Stimulated activated CD4-positive, alpha-beta T cell treated with anti-CD3 and anti-CD28 coated beads, Interleukin-1b, Interleukin-23, amount 100 ng/mL, for 48 hours (primary cell): ENCODE measurements around the gene DUS4L.

ENCODE experiments used
- DNase-seq: peaks from one replicate; pipeline ENCODE4 v3.0.0-alpha.2; 2020

DUS4L gene

DNA sequence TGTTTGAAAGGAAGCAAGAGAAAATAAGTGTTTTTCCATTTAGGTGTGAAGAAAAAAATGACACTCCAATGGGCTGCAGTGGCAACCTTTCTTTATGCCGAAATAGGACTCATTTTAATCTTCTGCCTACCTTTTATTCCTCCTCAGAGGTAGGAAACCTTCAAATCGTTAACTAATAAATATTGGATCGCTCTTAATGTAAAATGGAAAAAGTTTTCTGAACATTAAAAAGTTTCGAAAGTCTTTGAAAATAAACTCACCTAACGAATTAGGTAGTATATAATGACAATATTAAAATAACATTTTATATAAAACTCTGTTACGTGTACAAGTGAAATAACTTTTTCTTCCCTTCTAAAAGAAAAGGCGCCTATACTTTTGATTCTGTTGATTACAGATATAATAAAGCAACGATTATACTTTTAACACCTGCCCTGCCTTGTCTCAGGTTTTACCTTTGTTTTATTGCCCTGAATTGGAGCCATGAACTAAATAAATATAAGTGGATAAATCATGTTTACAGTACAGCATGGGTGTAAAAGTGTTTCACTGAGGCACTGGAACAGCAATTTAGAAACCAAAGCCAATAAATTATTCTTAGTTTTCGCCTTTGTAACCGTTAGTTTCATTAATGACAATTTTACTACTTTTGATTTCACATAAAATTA lies 17.1 kb downstream of the DUS4L start:
- no peak for DNase-seq

DNA sequence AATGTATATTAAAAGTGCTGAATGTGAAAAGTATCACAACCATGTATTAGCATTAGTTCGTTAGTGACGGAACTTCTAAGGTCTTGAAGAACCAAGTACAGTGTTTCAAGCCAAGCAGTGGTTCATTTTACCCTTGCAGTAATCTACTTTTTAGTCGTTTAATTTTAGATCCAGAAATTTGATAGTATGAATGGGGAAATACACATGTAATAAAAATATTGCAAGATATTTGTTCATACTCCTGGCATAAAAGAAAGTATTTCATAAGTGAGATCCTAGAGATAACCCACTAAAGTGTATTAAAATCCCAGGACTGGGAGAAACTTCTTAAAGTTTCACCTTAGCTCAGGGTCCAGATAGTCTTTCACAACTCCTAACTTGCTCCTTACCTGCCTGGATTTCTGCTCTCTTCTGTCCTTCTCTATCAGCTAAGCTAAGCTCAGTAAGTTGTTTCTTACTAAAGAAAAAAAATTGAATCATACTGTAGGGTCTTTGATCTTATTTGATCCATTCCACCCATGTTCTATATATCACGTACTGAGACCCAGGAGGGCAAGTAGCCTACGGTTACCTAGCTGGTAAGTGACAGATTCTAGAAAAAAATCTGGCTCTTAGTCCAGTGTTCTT lies 17.7 kb downstream of the DUS4L start:
- no peak for DNase-seq

DNA sequence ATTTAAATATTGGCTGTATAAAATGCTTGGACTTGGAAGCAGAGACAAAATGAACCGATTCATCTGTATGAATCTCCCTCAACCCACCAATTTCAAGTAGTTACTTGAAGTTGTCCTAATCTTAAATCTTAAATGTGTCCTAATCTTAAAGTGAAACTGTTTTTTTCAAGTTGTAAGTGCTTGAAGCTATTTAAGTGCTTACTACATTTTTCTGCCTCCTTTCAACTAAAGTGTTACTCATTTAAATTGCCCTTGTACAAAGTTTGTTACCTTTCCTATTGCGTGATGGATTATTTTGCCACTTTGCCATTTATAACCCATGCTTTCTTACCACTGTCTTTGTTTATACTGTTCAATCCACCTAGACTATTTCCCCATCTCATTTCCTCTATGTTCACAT lies 19.1 kb downstream of the DUS4L start:
- no peak for DNase-seq

DNA sequence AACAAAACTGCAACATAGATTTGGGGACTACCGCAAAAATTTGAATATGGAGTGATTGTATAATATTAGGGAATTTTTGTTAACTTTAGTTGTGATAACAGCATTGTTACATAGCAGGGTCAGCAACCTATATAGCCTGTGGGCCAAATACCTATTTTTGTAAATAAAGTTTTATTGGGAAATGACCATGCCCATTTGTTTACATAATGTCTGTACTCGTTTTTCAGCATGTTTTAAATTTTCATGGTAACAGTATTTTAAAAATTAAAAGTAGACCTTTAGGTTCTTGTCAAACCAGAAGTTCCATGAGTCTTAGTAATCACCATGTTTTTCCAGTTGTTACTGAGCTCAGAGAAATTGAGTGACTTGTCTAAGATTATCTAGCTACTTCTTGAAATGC lies 20.9 kb downstream of the DUS4L start:
- no peak for DNase-seq

DNA sequence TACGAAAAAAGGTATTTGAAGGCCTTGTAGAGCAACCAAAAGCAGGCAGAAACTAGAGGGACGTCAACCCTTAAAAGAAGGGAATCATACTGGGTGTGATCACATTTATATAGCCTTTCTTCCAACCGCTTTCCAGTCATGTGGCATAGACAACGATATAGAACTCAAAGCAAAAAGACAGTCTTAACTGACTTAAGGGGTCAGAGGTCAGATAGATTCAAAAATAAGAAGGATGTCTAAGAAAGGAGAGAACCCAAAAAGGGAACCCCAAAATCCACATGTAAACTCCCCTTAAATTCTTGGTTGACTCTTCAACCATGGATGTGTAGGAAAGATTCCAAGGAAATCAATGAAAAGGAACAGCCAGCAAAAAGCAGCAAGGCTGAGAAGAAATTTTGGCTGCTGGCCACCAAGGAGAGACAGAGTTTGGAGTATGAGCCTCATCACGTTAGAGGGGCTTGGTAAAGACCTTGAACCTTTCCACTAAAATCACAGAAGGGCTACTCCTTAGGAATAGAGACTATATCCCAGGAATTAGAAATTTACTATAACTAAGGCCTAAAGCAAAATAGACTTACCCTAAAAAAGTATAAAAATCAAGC lies 24.9 kb downstream of the DUS4L start:
- DNase-seq, result no peak

DNA sequence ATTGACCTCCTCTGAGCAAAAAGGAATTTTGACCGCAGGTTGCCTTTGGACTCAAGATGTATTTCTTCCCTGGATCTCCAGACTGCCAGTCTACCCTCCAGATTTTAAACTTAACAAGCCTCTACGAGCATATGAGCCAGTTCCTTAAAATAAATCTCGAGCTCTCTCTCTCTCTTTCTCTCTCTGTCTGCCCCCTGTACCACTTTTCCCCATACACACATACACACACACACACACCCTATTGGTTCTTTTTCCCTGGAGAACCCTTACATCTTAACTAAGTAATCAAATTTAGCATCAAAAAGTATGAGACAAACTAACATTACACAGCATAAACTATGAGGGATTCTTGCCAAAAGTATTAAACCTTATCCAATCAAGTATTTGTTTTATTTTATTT lies 27.6 kb downstream of the DUS4L start:
- no peak for DNase-seq

DNA sequence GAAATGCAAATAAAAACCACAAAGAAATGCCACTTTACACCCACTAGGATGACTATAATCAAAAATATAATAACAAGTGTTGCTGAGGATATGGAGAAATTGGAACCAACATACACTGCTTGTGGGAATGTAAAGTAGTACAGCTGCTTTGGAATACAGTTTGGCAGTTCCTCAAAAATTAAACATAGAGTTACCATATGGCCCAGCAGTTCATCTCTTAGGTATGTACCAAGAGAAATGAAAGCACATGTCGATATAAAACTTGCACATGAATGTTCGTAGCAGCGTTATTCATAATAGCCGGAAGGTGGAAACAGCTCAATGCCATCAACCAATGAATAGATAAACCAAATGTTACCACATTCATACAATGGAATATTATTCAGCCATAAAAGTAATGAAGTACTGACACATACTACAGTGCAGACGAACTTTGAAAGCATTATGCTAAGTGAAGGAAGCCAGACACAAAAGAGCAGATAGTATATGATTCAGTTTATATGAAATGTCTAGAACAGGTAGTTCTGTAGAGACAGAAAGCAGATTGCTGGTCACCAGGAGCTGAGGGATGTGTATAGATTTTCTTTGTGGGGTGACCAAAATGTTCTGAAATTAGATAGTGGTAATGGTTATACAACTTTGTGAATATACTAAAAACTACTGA lies 28.7 kb downstream of the DUS4L start:
- no peak for DNase-seq

DNA sequence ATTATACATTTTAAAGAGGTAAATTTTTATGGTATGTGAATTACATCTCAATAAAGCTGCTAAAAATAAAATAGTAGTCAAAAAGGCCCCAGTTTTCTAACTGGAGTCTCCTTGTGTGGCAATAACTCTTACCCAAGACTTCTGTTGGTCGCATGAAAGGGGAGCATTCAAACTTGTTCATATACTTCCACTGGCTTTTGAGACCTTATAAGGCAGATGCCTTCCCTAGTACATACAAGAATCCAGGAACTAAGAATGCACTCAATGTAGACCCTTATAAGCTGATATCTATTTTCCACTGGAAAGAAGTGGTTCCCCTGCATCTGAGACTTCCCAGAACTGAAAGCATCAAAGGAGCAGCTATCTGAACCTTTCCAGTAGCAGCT lies 29.2 kb downstream of the DUS4L start:
- no peak for DNase-seq

DNA sequence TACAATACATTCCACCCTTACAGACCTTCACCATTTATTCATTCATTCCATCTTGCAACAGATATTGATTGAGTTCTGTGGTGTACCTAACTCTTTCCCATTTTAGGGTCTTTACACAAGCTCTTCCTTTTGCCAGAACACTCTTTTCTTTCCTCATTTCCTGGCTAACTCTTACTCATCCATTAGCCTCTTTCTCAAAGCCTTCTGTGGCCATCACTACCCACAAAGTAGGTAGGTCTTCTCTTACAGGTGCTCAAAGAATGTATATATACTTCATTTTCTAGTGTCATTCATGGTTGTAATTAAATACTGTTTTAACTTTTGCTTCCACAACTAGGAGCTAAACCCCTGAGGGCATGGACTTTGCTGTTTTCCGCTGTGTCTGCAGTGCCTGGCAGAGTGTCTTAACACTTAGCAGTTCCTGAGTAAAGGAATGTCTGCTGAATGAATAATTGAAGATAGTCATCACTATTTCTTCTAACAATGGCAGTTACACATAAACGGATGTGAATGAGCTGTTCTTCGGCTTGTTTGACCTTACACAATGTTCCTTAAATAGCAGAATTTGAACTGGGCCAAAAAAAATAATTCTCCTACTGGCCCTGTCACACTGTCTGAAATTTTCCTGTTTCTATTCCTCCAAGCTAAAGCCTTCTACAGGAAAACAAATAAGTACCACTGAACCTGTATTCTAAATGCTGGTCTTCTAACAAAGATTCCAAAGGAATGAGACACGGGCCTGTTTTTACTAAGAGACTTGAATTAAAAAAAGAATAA lies 31.4 kb downstream of the DUS4L start:
- DNase-seq, result no peak

DNA sequence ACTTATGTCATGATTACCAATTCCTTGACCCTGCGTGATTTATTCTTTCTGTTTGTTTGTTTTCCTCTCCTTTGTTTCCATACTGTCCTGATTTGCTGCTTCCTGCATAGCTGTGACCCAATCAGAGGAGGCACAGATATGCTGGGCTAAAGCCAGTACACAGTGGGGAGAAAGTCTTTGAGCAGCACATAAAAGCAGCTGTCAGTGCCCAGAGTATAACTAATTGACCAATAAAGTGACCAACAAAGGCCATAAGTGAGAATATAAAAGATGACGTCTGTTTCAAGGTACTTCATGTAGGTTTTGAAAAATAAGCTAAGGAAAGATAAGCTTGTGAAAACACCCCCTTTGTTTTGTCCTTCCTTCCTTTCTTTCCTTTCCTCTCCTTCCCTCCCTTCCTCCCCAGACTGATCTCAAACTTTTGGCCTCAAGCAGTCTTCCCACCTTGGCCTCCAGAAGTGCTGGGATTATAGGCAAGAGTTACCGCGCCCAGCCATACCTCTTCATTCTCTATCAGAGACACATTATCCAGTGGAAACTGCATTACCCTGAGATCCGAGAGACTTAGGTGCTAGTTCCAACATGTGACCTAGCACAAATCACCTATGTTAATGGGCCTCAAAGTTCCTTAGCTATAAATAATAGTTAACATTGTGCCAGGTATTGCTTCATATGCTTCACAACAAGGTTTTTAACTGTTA lies 33.3 kb downstream of the DUS4L start:
- no peak for DNase-seq

DNA sequence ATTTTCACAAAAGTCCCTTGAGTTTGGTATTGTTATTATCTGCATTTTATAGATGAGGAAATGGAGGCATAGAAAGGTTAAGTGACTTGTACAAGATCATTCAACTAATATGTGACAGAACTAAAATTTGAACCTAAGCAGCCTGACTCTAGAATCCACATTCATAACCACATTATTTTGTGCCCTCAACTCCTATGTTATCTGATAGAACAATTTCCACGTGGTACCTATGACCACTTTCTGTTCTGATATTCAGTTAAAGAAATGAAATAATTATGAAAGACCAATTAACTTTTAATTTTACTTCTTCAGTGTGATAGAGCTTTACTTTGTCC lies 33.8 kb downstream of the DUS4L start:
- no peak for DNase-seq

DNA sequence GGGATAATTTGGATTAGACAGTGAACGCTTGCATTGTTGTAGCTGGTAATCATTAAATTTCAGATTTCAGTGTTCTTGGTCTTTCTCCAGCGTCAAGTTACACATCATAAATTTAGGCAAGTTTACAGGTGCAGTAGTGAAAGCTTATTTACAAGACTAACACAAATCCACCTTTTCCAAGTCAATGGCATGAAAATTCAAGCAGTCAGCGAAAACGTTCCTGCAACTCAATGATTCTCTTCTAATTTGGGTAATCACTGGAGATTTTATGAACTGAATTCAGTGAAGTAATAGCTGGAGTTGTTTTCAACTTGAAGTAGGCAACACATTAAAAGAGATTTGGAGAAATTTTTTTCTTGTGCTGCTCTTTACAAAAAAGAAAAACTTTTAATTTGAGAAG lies 34.2 kb downstream of the DUS4L start:
- DNase-seq, result no peak

DNA sequence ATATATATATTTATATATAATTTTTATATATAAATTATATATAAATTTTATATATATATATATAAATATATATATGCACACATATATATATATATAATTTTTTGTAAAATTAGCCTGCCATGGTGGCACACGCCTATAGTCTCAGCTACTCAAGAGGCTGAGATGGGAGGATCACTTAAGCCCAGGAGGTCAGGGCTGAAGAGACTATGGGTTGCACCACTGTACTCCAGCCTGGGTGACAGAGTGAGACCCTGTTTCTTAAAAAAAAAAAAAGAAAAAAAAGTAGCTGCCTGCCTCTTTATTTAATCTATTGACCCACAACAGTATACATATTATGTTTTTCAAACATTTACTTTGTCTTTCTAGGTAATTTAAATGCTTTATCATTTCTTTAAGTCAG lies 35.5 kb downstream of the DUS4L start:
- no peak for DNase-seq

DNA sequence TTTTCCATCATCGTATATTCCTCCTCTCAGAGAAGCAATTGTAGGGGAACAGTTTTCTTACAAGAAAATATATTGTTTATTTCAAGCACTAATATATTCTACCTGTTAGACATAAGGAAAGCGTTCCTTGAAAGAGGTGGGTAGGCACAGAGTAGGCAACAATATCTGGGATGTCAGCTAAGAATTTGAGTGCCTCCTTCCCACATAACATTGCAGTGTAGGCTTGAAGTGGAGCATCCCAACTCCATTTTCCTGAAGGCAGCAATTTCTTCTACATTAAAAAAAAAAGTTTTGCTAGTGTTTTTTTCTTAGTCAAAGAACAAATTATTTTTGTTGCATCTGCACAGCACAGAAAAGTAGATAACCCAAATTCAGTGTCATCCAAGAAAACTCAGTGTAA lies 37.0 kb downstream of the DUS4L start:
- no peak for DNase-seq

DNA sequence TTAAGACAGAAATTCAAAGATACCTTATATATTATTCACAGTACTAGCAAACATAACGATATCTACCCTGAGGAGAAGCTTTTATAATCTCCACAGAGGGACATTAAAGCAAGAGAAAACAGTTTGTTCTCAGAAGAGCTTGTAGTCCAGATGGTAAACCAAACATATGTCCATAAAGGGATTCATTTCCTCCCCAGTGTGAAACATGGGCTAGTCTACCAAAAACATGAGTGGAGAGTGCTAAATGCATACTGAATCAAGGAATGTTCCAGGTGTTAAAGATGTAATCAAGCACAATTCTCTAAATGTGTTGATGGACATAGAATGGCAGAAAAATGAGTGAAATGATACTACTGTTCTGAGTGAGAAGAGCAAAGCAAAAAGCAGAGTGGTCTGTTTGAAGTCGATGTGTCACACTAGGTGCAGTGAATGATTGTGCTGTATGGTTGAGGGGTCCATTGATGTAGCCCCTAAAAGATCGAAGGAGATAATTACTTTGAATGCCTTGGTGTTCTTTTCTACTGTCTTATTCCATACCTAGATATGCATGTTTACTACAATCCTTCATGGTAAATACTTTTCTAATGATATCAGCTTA lies 41.5 kb downstream of the DUS4L start:
- DNase-seq, result no peak

DNA sequence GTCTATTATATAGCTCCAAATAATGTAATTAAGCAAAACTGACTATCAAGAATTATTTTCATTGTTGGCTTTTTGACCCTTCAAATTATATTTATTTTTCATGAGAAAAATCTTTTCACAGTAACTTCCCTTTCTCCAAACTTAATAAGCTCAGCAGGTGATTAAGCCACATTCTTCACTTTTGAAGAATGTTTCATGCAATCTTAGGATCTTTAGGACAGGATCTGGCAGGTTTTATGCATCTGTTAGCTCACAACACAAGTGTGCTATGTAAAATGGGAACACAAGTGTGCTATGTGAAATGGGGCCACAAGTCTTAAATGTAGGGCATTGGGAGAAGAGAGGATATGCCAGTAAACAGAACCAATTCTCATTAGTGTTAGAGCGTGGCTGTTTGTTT lies 42.5 kb downstream of the DUS4L start:
- DNase-seq, result no peak

DNA sequence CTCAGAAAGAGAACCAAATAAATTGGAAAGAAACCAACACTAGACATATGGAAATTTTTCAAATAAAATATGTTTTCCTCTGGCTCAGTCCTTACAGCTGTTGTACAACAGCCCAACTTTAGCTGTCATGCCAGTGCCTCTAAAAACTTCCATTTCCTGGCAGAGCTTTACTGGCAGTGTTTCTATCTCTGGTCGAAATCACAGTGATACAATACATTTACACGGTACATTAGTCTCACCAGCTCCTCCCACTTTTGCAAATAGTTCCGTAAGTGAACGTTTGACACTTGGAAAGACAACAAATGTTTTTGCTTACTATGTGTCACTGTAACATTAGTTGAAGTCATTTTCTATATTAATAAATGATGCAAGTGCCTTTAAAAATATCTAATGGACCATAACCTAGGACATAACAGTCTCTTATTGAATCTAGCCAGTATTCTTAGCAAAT lies 46.1 kb downstream of the DUS4L start:
- DNase-seq, result no peak

DNA sequence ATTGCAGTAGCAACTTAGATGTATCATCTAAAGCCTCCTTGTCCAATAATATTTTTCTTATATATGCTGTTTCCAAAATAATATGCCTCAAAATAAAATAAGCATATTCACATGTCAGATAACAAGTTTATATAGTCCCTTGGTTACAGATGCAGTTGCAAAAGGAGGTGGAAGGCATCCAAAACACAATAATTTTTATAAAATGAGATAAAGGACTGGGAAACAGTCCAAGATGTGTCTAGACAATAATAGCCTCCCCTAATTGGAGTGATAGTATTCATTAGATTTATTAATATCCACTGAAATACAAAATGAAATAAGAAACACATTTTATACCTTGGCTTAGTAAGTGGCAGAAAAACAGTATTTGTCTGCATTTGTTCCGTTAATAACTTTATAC lies 46.6 kb downstream of the DUS4L start:
- no peak for DNase-seq

DNA sequence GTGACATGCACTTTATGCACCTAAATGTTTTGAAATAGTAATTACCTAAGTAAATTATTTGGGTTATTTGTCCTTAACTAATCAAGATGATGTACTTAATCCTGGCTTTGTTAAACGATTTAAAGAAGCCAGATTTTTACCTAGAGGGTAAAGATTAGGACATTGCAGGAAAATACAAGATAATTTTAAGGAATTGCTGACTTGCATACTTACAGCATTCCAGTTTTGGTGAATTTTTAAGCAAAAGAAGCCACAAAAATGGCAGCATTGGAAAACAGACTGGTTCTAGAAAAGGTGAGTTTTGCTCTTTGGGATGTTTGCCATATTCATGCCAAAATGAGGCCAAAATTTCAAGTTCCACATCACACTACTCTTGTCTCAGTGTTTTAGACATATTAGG lies 49.7 kb downstream of the DUS4L start:
- no peak for DNase-seq

DNA sequence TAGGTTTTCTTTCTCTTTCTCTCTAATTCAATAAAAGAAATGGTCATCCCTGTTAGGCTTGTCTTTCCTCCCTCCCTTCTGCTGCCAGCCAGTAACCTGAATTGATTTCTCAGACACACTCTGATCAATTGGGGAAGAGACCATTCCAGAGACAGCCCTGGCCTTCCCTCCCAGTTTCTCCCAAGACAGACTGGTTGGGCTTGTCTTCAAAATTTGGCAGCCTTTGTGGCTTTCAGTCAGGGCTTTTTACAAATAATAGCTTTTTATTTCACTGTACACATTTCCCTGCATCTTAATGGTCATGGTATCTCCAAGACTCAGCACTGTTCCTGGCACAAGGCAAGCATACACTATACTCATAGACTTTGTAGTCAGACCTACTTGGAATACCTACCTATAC lies 50.2 kb downstream of the DUS4L start:
- DNase-seq, result no peak

DNA sequence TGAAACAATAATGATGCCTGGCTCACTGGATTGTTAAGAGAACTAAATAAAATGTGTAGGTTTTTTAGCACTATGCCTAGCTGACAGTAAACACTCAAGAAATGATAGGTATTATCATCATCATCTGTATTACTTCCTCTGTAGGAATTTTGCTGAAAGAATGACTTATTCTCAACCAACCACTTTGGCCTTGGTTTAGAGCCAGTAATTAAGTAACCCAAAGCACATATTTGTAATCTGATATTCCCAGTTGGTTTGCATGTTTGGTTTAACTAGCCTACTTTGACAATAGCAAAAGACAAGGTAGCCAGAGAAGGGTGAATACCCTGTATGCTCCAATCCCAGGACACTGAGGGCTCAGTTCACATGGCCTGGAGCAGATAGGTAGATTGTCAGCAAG lies 50.7 kb downstream of the DUS4L start:
- no peak for DNase-seq

DNA sequence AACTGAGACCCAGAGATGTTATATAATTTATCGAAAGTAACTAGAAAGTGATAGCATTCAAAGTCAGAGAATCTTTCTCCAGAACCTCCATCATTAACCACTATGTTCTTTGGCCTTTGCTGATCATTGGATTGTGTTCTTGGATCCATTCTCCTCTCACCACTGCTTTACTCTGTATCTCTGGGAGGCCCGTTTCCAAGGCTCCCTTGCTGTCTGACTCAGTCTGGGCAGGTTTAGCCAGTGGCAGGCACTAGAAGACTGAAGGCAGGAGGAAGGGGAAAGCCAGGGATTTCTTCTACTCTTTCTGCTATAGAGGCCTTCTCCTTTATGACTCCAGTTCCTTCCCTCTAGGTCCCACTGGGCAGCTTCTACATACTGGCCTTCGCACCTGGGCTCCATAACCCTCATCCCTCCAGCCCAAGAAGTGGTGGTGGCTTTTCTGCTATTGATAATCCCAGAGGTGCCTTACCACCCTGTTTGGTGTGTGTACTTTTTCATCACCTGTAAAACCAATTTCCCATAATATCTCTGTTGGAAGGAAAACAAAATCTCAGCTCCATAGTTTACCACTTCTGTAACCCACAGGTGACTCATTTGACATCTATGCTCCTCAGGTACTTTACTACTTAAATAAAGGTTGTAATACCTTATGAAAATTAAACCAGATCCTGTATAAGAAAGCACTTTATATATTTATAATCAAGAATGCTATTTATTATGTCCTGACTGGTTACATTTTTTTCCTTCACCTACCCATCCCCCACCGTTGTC lies 52.3 kb downstream of the DUS4L start:
- DNase-seq, result no peak
